Stimulated activated CD4-positive, alpha-beta T cell treated with anti-CD3 and anti-CD28 coated beads, Interleukin-4, amount 100 ng/mL, for 24 hours (primary cell): Measurements from ENCODE around the gene LRRFIP2.
A peak's percentile ranks its signal among the peaks of the same experiment; 100 is the strongest.
"Not testable (repeated sequence)": the region's sequence is repeated elsewhere in the genome, so short reads cannot be mapped to it uniquely, and the experiment has no call there.

Source experiments
- DNase-seq: peaks from one replicate; pipeline ENCODE4 v3.0.0-alpha.2; 2020

LRRFIP2 gene

GRCh38 chr3:37183375-37183831, 9.0 kb upstream of the LRRFIP2 start:
- DNase-seq = no peak

- DNase-seq = no peak
These were observed 8.4 kb upstream of the LRRFIP2 start for GRCh38 chr3:37182816-37183215.

- DNase-seq = no peak
These were observed 7.4 kb upstream of the LRRFIP2 start for GRCh38 chr3:37181756-37182155.

DNA sequence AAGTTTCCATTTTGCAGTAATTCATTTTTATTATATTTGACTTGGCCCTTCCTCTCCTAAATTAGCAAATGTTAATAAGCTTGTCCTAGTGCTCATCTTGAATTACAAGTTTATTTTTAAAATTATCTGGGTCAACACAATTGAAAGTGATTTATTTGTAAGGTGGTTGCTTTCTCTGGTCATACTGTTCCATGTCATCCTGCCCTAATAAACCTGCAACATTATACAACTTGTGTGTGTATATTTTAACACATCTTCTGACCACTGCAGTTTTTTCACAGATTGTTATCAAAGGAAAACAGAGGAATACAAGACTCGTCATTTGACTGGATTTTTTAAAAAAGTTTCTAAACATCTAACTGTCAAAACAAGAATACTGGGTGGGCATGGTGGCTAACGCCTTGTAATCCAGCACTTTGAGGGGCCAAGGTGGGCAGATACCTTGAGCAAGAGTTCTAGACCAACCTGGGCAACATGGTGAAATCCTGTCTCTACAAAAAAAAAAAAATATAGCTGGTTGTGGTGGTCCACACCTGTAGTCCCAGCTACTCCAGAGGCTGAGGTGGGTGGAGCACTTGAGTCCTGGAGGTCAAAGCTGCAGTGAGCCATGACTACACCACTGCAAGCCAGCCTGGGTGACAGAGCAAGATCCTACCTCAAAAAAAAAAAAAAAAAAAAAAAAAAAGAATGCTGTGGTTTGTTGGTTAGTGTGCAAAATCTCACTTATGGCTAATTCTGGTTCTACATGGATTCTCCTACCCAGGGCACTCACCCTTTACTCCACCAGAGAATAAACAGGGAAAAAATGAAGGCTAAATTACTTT, 5.0 kb upstream of the LRRFIP2 start:
- no peak for DNase-seq

DNA sequence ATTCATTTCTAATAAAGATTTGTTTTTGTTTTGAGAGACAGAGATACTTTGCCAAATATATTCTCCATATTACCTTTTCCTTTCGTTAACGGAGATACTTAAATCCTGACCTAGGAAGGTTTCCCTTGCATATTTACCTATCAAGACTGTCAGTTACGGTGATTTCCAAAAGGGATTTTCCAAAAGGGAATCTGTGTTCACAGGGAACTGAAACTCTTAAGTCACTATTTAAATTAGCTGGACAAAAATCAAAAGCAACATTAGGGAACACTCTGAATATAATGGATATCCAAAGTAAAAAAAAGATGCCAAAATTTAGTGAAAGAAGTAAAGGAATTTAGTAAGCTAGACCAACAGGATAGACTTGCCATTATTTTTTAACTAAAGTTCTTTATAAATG, 576 bp downstream of the LRRFIP2 start:
- DNase-seq = no peak

GRCh38 chr3:37171144-37171543, 3.2 kb downstream of the LRRFIP2 start:
- DNase-seq = no peak

DNA sequence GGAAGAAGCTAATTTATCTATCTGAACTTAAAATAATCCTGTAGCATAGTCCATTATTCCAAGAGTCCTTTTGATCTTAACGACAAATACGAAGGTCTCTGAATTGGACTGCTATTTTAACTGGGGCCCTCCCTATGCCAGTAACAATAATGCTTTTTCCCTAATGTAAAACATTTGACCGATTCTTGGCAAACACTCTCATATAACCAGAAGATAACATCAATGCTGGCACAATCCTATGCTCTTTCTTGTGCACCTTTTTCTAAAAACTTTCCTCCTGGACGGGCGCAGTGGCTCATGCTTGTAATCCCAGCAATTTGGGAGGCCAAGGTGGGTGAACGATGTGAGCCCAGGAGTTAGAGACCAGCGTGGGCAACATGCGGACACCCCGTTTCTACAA, 3.9 kb downstream of the LRRFIP2 start:
- no peak for DNase-seq

DNA sequence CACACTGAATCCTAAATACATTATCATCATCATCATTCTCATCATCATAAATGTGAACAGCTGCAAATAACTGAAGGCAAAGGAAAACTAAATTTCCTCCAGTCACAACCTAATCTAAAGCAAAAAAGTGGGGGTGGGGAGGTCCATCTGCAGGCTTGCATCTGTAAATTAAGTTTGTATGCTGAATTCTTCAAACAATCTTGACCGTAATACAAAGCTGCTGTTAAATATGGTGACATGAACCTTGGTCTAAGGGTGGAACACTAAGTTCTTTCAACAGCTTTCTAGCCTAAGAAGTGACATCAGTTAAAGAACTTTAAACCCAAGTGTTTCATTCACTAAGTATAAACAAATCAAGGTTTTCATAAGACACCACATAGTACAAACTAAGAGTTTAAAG, 4.3 kb downstream of the LRRFIP2 start:
- DNase-seq = no peak

- DNase-seq = no peak
These were observed 5.5 kb downstream of the LRRFIP2 start for GRCh38 chr3:37168896-37169295.

DNA sequence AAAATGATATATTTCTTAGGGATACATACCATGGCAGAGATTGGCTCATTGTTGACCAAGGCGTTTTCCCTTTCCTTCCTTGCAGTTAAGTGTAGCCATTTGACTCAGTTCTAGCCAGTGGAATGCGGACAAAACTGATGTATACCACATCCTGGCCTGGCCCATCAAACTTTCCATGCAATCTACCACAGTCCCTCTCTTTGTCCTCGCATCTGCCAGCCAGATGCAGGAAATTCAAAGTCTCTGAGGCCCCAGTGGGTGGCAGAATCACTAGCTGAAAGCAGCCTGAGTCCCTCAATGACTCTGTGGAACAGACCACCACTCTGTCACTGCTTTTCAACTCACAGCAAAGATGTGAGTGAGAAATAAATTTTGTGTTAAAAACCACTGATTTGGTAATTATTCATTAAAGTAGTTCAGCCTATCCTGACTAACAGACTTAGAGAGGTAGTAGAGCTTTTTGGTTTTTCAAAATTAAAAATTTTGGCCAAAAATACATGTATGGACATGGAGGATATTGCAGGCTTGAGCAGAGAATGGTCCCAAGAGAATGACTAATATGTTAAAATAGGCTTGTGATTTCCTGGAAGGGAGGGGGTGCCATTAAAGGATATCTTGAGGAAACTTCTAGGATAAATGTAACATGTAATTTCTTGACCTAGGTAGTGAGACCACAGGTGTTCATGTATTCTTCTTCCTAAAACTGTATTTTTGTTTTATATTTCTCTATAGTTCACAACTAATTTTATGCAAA, 10.9 kb downstream of the LRRFIP2 start:
- DNase-seq = peak; percentile 31

DNA sequence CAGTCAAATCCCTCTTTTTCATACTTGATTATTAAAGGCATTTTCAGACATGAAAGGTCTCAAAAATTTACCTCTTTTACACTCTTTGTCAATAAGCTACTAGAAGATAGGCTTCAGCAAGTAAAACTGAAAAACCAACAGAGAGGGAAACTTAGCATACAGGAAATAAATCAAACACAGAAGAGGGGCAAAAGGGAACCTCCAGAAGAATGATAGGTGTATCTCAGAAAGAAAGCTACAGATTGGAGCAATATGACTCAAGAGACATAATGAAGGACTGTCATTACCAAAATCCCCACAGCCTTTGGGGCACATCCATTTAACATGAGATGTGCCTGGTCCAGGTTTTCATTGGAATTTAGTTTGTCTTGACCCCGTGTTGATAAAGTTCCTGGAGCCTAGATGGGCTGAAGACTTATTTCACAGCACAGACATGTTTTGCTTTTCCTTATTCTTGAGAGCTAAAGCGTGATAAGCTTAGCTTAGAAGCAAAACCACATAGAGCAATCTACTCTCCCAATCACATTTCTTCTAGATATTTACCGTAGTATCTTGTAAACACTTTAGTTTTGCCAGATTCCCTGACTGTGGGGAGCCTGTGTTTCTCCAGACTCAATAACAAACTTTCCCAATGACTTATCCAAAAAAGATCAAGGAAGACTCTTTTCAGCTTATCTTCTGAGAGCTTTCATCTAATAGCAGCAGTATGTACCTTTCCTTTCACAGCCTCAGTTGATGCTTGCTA, 11.7 kb downstream of the LRRFIP2 start:
- DNase-seq = no peak

GRCh38 chr3:37161351-37161750, 13.0 kb downstream of the LRRFIP2 start:
- no peak for DNase-seq

- no peak for DNase-seq
These were observed 18.6 kb downstream of the LRRFIP2 start for GRCh38 chr3:37155782-37156181.

GRCh38 chr3:37154668-37155314, 19.6 kb downstream of the LRRFIP2 start:
- no peak for DNase-seq

DNA sequence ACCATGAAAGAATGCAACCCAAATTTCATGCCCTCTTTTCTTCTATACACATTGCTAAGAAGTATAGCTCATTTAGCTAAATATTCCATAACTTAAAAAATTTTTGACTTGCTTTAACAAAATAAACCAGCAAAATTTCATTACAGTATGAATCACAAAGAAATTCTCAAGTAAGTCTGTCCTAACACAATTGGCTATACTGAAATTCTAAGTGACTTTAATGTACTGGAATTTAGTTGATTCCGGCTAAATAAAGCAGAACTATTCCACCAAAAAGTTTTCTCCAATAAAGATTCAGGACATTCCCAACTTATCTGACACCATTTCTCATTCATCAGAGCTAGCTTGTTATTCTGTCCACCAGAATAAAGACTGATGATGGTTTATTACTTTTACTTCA, 23.8 kb downstream of the LRRFIP2 start:
- no peak for DNase-seq

DNA sequence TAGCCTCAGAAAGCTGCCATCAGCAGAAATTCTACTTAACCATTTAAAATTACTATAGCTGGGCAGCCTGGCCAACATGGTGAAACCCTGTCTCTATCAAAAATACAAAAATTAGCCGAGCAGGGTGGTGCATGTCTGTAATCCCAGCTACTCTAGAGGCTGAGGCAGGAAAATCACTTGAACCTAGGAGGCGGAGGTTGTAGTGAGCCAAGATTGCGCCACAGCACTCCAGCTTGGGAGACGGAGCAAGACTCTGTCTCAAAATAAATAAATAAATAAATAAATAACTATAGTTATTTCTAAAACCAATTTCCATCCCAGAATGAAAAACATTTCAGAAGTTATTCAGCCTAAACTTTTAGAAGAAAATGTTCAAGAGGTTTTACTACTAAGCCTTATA, 25.1 kb downstream of the LRRFIP2 start:
- DNase-seq = no peak

- DNase-seq = no peak
These were observed 26.2 kb downstream of the LRRFIP2 start for GRCh38 chr3:37148208-37148607.

GRCh38 chr3:37147666-37148065, 26.7 kb downstream of the LRRFIP2 start:
- DNase-seq = no peak

- not testable (repeated sequence) for DNase-seq
These were observed 27.5 kb downstream of the LRRFIP2 start for GRCh38 chr3:37146927-37147326.

- DNase-seq = no peak
These were observed 28.8 kb downstream of the LRRFIP2 start for GRCh38 chr3:37145611-37146010.

DNA sequence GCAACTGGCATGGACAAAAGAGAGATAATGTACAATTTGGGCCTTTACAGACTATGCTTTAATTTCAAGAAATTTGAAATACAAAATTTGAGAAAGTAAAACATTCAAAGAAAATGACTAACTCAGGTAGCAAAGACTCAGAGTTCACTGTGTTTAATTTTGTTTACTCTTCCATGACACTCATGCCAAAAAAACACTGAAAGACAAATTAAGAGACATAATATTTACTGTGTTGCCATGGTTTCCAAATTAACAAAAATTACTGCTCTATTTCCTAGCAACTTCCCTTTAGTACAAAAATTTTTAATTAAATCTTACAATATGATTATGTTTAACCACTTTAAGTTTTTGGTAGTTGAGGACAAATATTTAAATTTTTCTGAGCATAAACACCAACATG, 29.6 kb downstream of the LRRFIP2 start:
- DNase-seq = no peak

- DNase-seq = no peak
These were observed 30.6 kb downstream of the LRRFIP2 start for GRCh38 chr3:37143821-37144220.

DNA sequence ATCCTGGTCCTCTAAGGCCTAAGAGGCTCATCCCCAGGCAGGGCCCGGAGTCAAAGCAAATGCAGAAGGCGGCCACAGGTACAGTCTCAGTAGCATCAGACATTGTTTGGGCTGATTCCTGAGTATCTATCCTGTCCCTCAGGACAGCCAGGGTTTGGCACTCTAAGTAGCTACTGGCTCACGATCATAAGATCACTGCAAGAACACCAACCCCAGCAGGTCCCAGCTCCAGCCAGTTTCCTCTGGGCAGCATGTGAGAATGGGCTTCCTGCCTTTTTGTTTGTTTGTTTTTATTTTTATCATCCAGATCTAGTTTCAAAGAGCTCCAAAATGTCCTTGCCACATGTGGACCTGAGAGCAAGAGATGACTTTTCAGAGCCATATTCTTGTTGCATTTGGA, 32.7 kb downstream of the LRRFIP2 start:
- no peak for DNase-seq
